Neural cell (in vitro differentiated cells): ENCODE data around the gene NFKBIA. TPM values are rescaled to one million over a fixed set of nuclear protein-coding genes. Genes with fewer than 3 reads are reported as not detected.

Experiments used
- H2AFZ ChIP-seq: fragments of 200-600, 300-800 bp; sonication (generic), shearing (Covaris generic); 2 replicates; pipeline ENCODE4 v1.6.0; 2014; ENCODE audit warnings: low read depth, mild to moderate bottlenecking, antibody characterized with exemption, low read length, moderate library complexity
- H3F3A ChIP-seq: fragments of 200-600 bp; shearing (Covaris generic); 2 replicates; pipeline ENCODE4 v1.6.1; 2016; ENCODE audit warnings: mild to moderate bottlenecking, moderate library complexity, mixed read lengths, antibody characterized with exemption, low read length; ENCODE audit not compliant: insufficient read depth, poor library complexity, severe bottlenecking
- H3K27ac ChIP-seq: fragments of 200-600, 300-800 bp; sonication (generic), shearing (Covaris generic); 2 replicates; pipeline ENCODE4 v1.5.1; 2014; ENCODE audit warnings: mild to moderate bottlenecking, low read length, moderate library complexity
- H3K27me3 ChIP-seq: fragments of 300-800, 200-600 bp; sonication (generic), shearing (Covaris generic); 2 replicates; pipeline ENCODE4 v1.6.0; 2014; ENCODE audit warnings: mild to moderate bottlenecking, low read depth, low read length, moderate library complexity; ENCODE audit not compliant: insufficient read depth
- H3K36me3 ChIP-seq: fragments of 300-800, 200-600 bp; sonication (generic), shearing (Covaris generic); 2 replicates; pipeline ENCODE4 v1.5.1; 2014; ENCODE audit warnings: mild to moderate bottlenecking, antibody characterized with exemption, low read length, moderate library complexity; ENCODE audit not compliant: insufficient read depth
- H3K4me2 ChIP-seq: fragments of 300-800, 200-600 bp; sonication (generic), shearing (Covaris generic); 2 replicates; pipeline ENCODE4 v1.6.0; 2014; ENCODE audit warnings: mild to moderate bottlenecking, low read length
- H3K4me3 ChIP-seq: fragments of 300-800, 200-600 bp; sonication (generic), shearing (Covaris generic); 2 replicates; pipeline ENCODE4 v1.5.1; 2014; ENCODE audit warnings: mild to moderate bottlenecking, low read length, moderate library complexity
- H3K79me2 ChIP-seq: fragments of 200-600 bp; shearing (Covaris generic); replicated peaks from 2 replicates; pipeline ENCODE4 v1.6.0; 2014; ENCODE audit warnings: mild to moderate bottlenecking, low read length, moderate library complexity; ENCODE audit not compliant: insufficient read depth
- H3K9ac ChIP-seq: fragments of 300-800, 200-600 bp; sonication (generic), shearing (Covaris generic); 2 replicates; pipeline ENCODE4 v1.6.1; 2016; ENCODE audit warnings: mild to moderate bottlenecking, low read length, mixed read lengths
- H3K9me2 ChIP-seq: fragments of 200-600 bp; shearing (Covaris generic); 2 replicates; pipeline ENCODE4 v1.6.1; 2016; ENCODE audit warnings: mild to moderate bottlenecking, low read length, mixed read lengths; ENCODE audit not compliant: insufficient read depth
- H3K9me3 ChIP-seq: fragments of 200-600, 300-800 bp; sonication (generic), shearing (Covaris generic); 2 replicates; pipeline ENCODE4 v1.6.1; 2016; ENCODE audit warnings: mild to moderate bottlenecking, mixed run types, low read length, moderate library complexity, mixed read lengths
- H4K20me1 ChIP-seq: fragments of 200-600 bp; shearing (Covaris generic); 2 replicates; pipeline ENCODE4 v1.6.1; 2016; ENCODE audit warnings: mild to moderate bottlenecking, mixed run types; ENCODE audit not compliant: insufficient read depth
- EP300 ChIP-seq: fragments of 450-650 bp; conservative IDR thresholded peaks from 2 replicates; pipeline ENCODE4 v1.6.1; 2014; ENCODE audit warnings: antibody characterized with exemption, mild to moderate bottlenecking, moderate library complexity; ENCODE audit not compliant: poor library complexity, severe bottlenecking
- EZH2 ChIP-seq: fragments of 200-600, 300-800 bp; shearing (Covaris generic), sonication (generic); IDR thresholded peaks from 2 replicates; pipeline ENCODE4 v1.6.1; 2014; ENCODE audit warnings: antibody characterized with exemption, low read length, borderline replicate concordance, mild to moderate bottlenecking; ENCODE audit not compliant: insufficient read depth, poor library complexity, severe bottlenecking
- MXI1 ChIP-seq: fragments of 450-650 bp; conservative IDR thresholded peaks from 2 replicates; pipeline ENCODE4 v1.6.1; 2014; ENCODE audit warnings: antibody characterized with exemption, mild to moderate bottlenecking; ENCODE audit not compliant: poor library complexity, severe bottlenecking
- POLR2AphosphoS5 ChIP-seq: IDR thresholded peaks from 2 replicates; pipeline ENCODE4 v1.6.1; 2012
- RAD21 ChIP-seq: fragments of 450-650 bp; conservative IDR thresholded peaks from 2 replicates; pipeline ENCODE4 v1.6.1; 2014; ENCODE audit warnings: antibody characterized with exemption, mild to moderate bottlenecking, moderate library complexity
- SMC3 ChIP-seq: fragments of 450-650 bp; conservative IDR thresholded peaks from 2 replicates; pipeline ENCODE4 v1.6.1; 2014; ENCODE audit warnings: antibody characterized with exemption, mild to moderate bottlenecking, moderate library complexity; ENCODE audit not compliant: poor library complexity
- TAF1 ChIP-seq: IDR thresholded peaks from 2 replicates; pipeline ENCODE4 v1.6.1; 2012; ENCODE audit warnings: low read depth
- polyA plus RNA-seq: library from polyadenylated mRNA; depleted of rRNA; stranded (reverse); fragments of >200 nt; gene quantifications from 2 replicates; pipeline ENCODE4 v1.2.3, GENCODE V29; 2014
- TF ChIP-seq, protein P1 (sequence below): fragments of 450-650 bp; IDR thresholded peaks from 2 replicates; pipeline ENCODE4 v1.5.1; 2014; ENCODE audit warnings: antibody characterized with exemption, mild to moderate bottlenecking, moderate library complexity; ENCODE audit not compliant: poor library complexity, severe bottlenecking
- TF ChIP-seq, protein P2 (sequence below): IDR thresholded peaks from 2 replicates; pipeline ENCODE4 v1.6.1; 2012; ENCODE audit warnings: borderline replicate concordance

The NFKBIA gene
- polyA plus RNA-seq, 1 donor from 2014 or later, result 48.8 TPM

DNA sequence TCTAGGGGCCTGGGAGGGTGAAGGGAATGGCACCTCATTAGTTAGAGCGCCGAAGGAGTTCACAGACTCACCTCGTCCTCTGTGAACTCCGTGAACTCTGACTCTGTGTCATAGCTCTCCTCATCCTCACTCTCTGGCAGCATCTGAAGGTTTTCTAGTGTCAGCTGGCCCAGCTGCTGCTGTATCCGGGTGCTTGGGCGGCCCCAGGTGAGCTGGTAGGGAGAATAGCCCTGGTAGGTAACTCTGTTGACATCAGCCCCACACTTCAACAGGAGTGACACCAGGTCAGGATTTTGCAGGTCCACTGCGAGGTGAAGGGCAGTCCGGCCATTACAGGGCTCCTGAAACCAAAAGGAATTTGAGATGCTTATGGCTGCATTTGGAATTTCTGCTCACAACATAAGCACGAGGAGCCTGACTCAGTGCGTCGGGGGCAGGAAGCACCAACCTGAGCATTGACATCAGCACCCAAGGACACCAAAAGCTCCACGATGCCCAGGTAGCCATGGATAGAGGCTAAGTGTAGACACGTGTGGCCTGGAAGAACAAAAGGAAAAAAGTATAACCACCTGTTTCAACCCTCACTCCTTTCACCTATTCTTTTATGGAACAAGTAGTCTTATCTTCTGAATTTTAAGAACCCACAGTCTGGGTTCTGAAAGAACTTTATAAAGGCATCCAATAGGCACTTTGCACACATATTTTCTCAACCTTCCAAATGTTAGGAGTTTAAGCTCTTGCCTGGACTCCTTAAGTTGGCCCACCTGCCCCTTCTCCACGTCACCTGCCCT is 2.0 kb downstream of the NFKBIA start:
- no peaks in the 10 kb centered on the region for H3F3A ChIP-seq
- H3K4me2 ChIP-seq, result peak overlapping the region; percentile 72
- H3K9ac ChIP-seq, result no peak overlapping the region
- H3K27me3 ChIP-seq, result no peaks in the 10 kb centered on the region
- H2AFZ ChIP-seq, result no peak overlapping the region
- no peaks in the 10 kb centered on the region for H4K20me1 ChIP-seq
- no peaks in the 10 kb centered on the region for H3K36me3 ChIP-seq
- H3K9me2 ChIP-seq, result no peaks in the 10 kb centered on the region
- TF ChIP-seq, protein P1, sequence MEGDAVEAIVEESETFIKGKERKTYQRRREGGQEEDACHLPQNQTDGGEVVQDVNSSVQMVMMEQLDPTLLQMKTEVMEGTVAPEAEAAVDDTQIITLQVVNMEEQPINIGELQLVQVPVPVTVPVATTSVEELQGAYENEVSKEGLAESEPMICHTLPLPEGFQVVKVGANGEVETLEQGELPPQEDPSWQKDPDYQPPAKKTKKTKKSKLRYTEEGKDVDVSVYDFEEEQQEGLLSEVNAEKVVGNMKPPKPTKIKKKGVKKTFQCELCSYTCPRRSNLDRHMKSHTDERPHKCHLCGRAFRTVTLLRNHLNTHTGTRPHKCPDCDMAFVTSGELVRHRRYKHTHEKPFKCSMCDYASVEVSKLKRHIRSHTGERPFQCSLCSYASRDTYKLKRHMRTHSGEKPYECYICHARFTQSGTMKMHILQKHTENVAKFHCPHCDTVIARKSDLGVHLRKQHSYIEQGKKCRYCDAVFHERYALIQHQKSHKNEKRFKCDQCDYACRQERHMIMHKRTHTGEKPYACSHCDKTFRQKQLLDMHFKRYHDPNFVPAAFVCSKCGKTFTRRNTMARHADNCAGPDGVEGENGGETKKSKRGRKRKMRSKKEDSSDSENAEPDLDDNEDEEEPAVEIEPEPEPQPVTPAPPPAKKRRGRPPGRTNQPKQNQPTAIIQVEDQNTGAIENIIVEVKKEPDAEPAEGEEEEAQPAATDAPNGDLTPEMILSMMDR, result no peak
- no peak for TF ChIP-seq POLR2AphosphoS5
- no peak for TF ChIP-seq EZH2
- TF ChIP-seq RAD21, result no peak
- no peak for TF ChIP-seq SMC3
- TF ChIP-seq, protein P2, sequence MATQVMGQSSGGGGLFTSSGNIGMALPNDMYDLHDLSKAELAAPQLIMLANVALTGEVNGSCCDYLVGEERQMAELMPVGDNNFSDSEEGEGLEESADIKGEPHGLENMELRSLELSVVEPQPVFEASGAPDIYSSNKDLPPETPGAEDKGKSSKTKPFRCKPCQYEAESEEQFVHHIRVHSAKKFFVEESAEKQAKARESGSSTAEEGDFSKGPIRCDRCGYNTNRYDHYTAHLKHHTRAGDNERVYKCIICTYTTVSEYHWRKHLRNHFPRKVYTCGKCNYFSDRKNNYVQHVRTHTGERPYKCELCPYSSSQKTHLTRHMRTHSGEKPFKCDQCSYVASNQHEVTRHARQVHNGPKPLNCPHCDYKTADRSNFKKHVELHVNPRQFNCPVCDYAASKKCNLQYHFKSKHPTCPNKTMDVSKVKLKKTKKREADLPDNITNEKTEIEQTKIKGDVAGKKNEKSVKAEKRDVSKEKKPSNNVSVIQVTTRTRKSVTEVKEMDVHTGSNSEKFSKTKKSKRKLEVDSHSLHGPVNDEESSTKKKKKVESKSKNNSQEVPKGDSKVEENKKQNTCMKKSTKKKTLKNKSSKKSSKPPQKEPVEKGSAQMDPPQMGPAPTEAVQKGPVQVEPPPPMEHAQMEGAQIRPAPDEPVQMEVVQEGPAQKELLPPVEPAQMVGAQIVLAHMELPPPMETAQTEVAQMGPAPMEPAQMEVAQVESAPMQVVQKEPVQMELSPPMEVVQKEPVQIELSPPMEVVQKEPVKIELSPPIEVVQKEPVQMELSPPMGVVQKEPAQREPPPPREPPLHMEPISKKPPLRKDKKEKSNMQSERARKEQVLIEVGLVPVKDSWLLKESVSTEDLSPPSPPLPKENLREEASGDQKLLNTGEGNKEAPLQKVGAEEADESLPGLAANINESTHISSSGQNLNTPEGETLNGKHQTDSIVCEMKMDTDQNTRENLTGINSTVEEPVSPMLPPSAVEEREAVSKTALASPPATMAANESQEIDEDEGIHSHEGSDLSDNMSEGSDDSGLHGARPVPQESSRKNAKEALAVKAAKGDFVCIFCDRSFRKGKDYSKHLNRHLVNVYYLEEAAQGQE, result no peak
- no peak for TF ChIP-seq TAF1
- TF ChIP-seq EP300, result no peak
- no peak for TF ChIP-seq MXI1
- H3K27ac ChIP-seq, result no peak overlapping the region
- no peaks in the 10 kb centered on the region for H3K9me3 ChIP-seq
- H3K79me2 ChIP-seq, result peaks cover 11% of the 10 kb centered on the region
- H3K4me3 ChIP-seq, result peak overlapping the region; percentile 86

DNA sequence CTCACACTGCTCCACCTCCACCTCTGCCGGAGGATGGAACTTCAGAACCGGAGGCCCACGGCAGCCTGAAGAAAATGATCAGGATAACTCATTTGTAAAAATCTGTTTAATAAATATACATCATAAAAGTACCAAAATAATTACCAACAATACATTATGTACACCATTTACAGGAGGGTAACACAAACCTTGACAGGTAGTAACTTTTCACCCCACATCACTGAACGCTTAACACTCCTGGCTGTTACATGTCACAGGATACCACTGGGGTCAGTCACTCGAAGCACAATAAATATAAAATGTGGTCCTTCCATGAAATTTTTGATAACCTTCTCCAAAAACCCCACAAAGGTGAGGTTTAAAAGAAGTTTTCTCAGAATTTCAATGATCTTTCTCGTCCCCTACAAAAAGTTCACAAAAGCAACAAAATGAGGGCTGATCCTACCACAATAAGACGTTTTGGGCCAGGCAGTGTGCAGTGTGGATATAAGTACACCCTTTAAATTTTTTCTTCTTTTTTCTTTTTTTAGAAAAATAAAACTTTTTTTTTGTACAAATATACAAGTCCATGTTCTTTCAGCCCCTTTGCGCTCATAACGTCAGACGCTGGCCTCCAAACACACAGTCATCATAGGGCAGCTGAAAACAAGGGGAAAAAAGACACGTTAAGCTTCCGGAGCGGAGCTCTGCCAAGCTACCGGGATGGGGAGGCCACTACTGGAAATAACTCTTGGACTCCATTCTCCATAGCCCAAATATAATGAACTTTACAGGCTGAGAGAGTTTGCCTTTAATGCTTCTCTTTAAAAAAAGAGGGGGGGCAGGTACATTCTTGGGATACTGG is 2.9 kb downstream of the NFKBIA start:
- Histone ChIP-seq H2AFZ (no peak overlapping the region), H3F3A (no peaks in the 10 kb centered on the region)

More for the DNA sequence above, 2.9 kb downstream of the NFKBIA start:
- Histone ChIP-seq H3K27me3 (no peaks in the 10 kb centered on the region), H3K9me2 (no peaks in the 10 kb centered on the region), H3K9ac (no peak overlapping the region), H3K9me3 (no peaks in the 10 kb centered on the region), H3K4me3 (no peak overlapping the region), H3K79me2 (peaks cover 11% of the 10 kb centered on the region), H3K4me2 (no peak overlapping the region), H4K20me1 (no peaks in the 10 kb centered on the region), H3K36me3 (no peaks in the 10 kb centered on the region), H3K27ac (no peak overlapping the region)
- TF ChIP-seq, protein P1, result no peak
- TF ChIP-seq EZH2, result no peak
- no peak for TF ChIP-seq EP300
- no peak for TF ChIP-seq MXI1
- no peak for TF ChIP-seq TAF1
- TF ChIP-seq POLR2AphosphoS5, result no peak
